ENCODE measurements around the gene KRTAP3-2.

Gene KRTAP3-2

GRCh38 chr17:41009936-41010335 is 10.2 kb upstream of the KRTAP3-2 start:
- no peak for DNase-seq

- no peak for DNase-seq
These were observed 9.6 kb upstream of the KRTAP3-2 start for GRCh38 chr17:41009301-41009760.

GRCh38 chr17:41008811-41009210 is 9.1 kb upstream of the KRTAP3-2 start, which contains the start of gene KRTAP3-1:
KRTAP3-1 (minus strand) TSS chr17:41009128; CDS start chr17:41009074, 54 bp downstream.
- DNase-seq, result no peak

GRCh38 chr17:41004397-41004796 is 4.7 kb upstream of the KRTAP3-2 start:
- no peak for DNase-seq

- DNase-seq, result no peak
These were observed 4.2 kb upstream of the KRTAP3-2 start for GRCh38 chr17:41003926-41004325.

GRCh38 chr17:41002814-41003213 is 3.1 kb upstream of the KRTAP3-2 start:
- no peak for DNase-seq

- no peak for DNase-seq
These were observed 2.1 kb upstream of the KRTAP3-2 start for GRCh38 chr17:41001795-41002194.

GRCh38 chr17:40997361-40997760 is 2.3 kb downstream of the KRTAP3-2 start:
- DNase-seq, result no peak

GRCh38 chr17:40996829-40997228 is 2.9 kb downstream of the KRTAP3-2 start:
- no peak for DNase-seq

- no peak for DNase-seq
These were observed 4.6 kb downstream of the KRTAP3-2 start for GRCh38 chr17:40995116-40995515.

- DNase-seq, result no peak
These were observed 5.9 kb downstream of the KRTAP3-2 start, which contains the start of gene KRTAP3-3 for GRCh38 chr17:40993839-40994238. KRTAP3-3 (minus strand) TSS chr17:40994164; CDS start chr17:40994097, 67 bp downstream.

- no peak for DNase-seq
These were observed 6.6 kb downstream of the KRTAP3-2 start for GRCh38 chr17:40993084-40993483.

- DNase-seq, result no peak
These were observed 7.0 kb downstream of the KRTAP3-2 start for GRCh38 chr17:40992666-40993065.

- no peak for DNase-seq
These were observed 12.8 kb downstream of the KRTAP3-2 start for GRCh38 chr17:40986920-40987319.

GRCh38 chr17:40984226-40984625 is 15.5 kb downstream of the KRTAP3-2 start, which contains the start of gene KRT40:
KRT40 (minus strand) TSS chr17:40984326; CDS start chr17:40984273, 53 bp downstream.
- no peak for DNase-seq

- DNase-seq, result no peak
These were observed 18.6 kb downstream of the KRTAP3-2 start for GRCh38 chr17:40981115-40981514.

- no peak for DNase-seq
These were observed 19.1 kb downstream of the KRTAP3-2 start for GRCh38 chr17:40980596-40980995.

GRCh38 chr17:40980117-40980516 is 19.6 kb downstream of the KRTAP3-2 start:
- no peak for DNase-seq

- DNase-seq, result no peak
These were observed 21.0 kb downstream of the KRTAP3-2 start for GRCh38 chr17:40978575-40979151.

GRCh38 chr17:40975516-40975915 is 24.2 kb downstream of the KRTAP3-2 start:
- no peak for DNase-seq

- DNase-seq, result no peak
These were observed 25.3 kb downstream of the KRTAP3-2 start for GRCh38 chr17:40974366-40974765.

GRCh38 chr17:40967582-40967981 is 32.1 kb downstream of the KRTAP3-2 start:
- DNase-seq, result no peak

- DNase-seq, result no peak
These were observed 32.9 kb downstream of the KRTAP3-2 start, which contains the start of gene KRT39 for GRCh38 chr17:40966848-40967247. KRT39 (minus strand) TSS chr17:40966948; CDS start chr17:40966856, 92 bp downstream.

- DNase-seq, result no peak
These were observed 35.9 kb downstream of the KRTAP3-2 start for GRCh38 chr17:40963838-40964237.

- DNase-seq, result no peak
These were observed 37.6 kb downstream of the KRTAP3-2 start for GRCh38 chr17:40962059-40962561.

Measured in effector CD4-positive, alpha-beta T cell (primary cell).